H9 (cell line): ENCODE measurements around the gene CDYL2. TPM values are rescaled to one million over a fixed set of nuclear protein-coding genes. Genes with fewer than 3 reads are reported as not detected.

Experiments
- DNase-seq: peaks from one replicate; pipeline ENCODE4 v3.0.0-alpha.2; 2017
- H2AFZ ChIP-seq: one replicate; pipeline ENCODE4 v1.6.1; 2013; ENCODE audit warnings: mild to moderate bottlenecking, low read length, control low read depth, moderate library complexity
- H2AK5ac ChIP-seq: 2 replicates; pipeline ENCODE4 v1.6.1; 2013; ENCODE audit warnings: low read length, control low read depth, mixed read lengths; ENCODE audit not compliant: insufficient read length
- H2BK120ac ChIP-seq: one replicate; pipeline ENCODE4 v1.6.1; 2013; ENCODE audit warnings: low read depth, mild to moderate bottlenecking, low read length, control low read depth, inconsistent platforms; ENCODE audit not compliant: poor library complexity, severe bottlenecking
- H2BK12ac ChIP-seq: 2 replicates; pipeline ENCODE4 v1.6.1; 2013; ENCODE audit warnings: low read length, control low read depth, mixed read lengths, low read depth; ENCODE audit not compliant: insufficient read length
- H2BK15ac ChIP-seq: 2 replicates; pipeline ENCODE4 v1.6.1; 2013; ENCODE audit warnings: low read depth, low read length, control low read depth
- H2BK20ac ChIP-seq: one replicate; pipeline ENCODE4 v1.6.1; 2013; ENCODE audit warnings: low read depth, mild to moderate bottlenecking, low read length, control low read depth, inconsistent platforms; ENCODE audit not compliant: poor library complexity, severe bottlenecking
- H2BK5ac ChIP-seq: 2 replicates; pipeline ENCODE4 v1.6.1; 2013; ENCODE audit warnings: low read length, control low read depth, mixed read lengths; ENCODE audit not compliant: insufficient read length
- H3K14ac ChIP-seq: 2 replicates; pipeline ENCODE4 v1.6.1; 2013; ENCODE audit warnings: low read length, control low read depth; ENCODE audit not compliant: insufficient read depth
- H3K18ac ChIP-seq: 2 replicates; pipeline ENCODE4 v1.6.1; 2013; ENCODE audit warnings: low read depth, mild to moderate bottlenecking, mixed read lengths, low read length, control low read depth; ENCODE audit not compliant: insufficient read length
- H3K23ac ChIP-seq: 2 replicates; pipeline ENCODE4 v1.6.1; 2013; ENCODE audit warnings: low read length, control low read depth, mixed read lengths, low read depth; ENCODE audit not compliant: insufficient read length
- H3K23me2 ChIP-seq: 2 replicates; pipeline ENCODE4 v1.6.1; 2013; ENCODE audit warnings: low read depth, mild to moderate bottlenecking, mixed read lengths, low read length, control low read depth; ENCODE audit not compliant: insufficient read length, poor library complexity, severe bottlenecking
- H3K27ac ChIP-seq: 2 replicates; pipeline ENCODE4 v1.5.1; 2013; ENCODE audit warnings: low read length, control low read depth, mixed read lengths, low read depth; ENCODE audit not compliant: insufficient read length
- H3K27me3 ChIP-seq: 2 replicates; pipeline ENCODE4 v1.6.1; 2013; ENCODE audit warnings: low read length, control low read depth, inconsistent platforms; ENCODE audit not compliant: insufficient read depth
- H3K4ac ChIP-seq: 2 replicates; pipeline ENCODE4 v1.6.1; 2013; ENCODE audit warnings: low read depth, mild to moderate bottlenecking, control low read depth, inconsistent platforms, low read length, moderate library complexity
- H3K4me1 ChIP-seq: 2 replicates; pipeline ENCODE4 v1.6.1; 2013; ENCODE audit warnings: low read length, control low read depth, inconsistent platforms; ENCODE audit not compliant: insufficient read depth
- H3K4me2 ChIP-seq: 2 replicates; pipeline ENCODE4 v1.6.1; 2013; ENCODE audit warnings: low read length, control low read depth, mixed read lengths; ENCODE audit not compliant: insufficient read length, insufficient read depth
- H3K56ac ChIP-seq: 2 replicates; pipeline ENCODE4 v1.6.1; 2013; ENCODE audit warnings: low read depth, mild to moderate bottlenecking, mixed read lengths, low read length, control low read depth; ENCODE audit not compliant: insufficient read length
- H3K79me1 ChIP-seq: 2 replicates; pipeline ENCODE4 v1.6.1; 2013; ENCODE audit warnings: low read depth, mild to moderate bottlenecking, moderate library complexity, low read length, control low read depth, inconsistent platforms; ENCODE audit not compliant: insufficient read depth, poor library complexity, severe bottlenecking
- H3K79me2 ChIP-seq: 2 replicates; pipeline ENCODE4 v1.6.1; 2013; ENCODE audit warnings: low read length, control low read depth, inconsistent platforms; ENCODE audit not compliant: insufficient read depth
- H3K9ac ChIP-seq: 2 replicates; pipeline ENCODE4 v1.6.1; 2013; ENCODE audit warnings: low read length, control low read depth, mixed read lengths; ENCODE audit not compliant: insufficient read length; ENCODE audit errors: extremely low read depth
- H3K9me3 ChIP-seq: one replicate; pipeline ENCODE4 v1.6.1; 2013; ENCODE audit warnings: low read depth, low read length, inconsistent platforms; ENCODE audit not compliant: control insufficient read depth
- H3T11ph ChIP-seq: one replicate; pipeline ENCODE4 v1.6.1; 2013; ENCODE audit warnings: mild to moderate bottlenecking, low read length, control low read depth, inconsistent platforms
- H4K20me1 ChIP-seq: one replicate; pipeline ENCODE4 v1.6.1; 2013; ENCODE audit not compliant: control insufficient read depth, insufficient read length, insufficient read depth
- H4K5ac ChIP-seq: 2 replicates; pipeline ENCODE4 v1.6.1; 2013; ENCODE audit warnings: low read depth, mild to moderate bottlenecking, mixed read lengths, low read length, control low read depth; ENCODE audit not compliant: insufficient read length
- H4K8ac ChIP-seq: replicated peaks from 2 replicates; pipeline ENCODE4 v1.6.1; 2013; ENCODE audit warnings: low read length, control low read depth, mixed read lengths, low read depth; ENCODE audit not compliant: insufficient read length
- H4K91ac ChIP-seq: 2 replicates; pipeline ENCODE4 v1.6.1; 2013; ENCODE audit warnings: low read depth, mild to moderate bottlenecking, moderate library complexity, mixed read lengths, low read length, control low read depth; ENCODE audit not compliant: insufficient read length
- H3K27ac Mint-ChIP-seq, 3 experiments: 2 replicates in 2 of 3; 3 replicates in 1 of 3; pipeline ENCODE4 v1.8.0; 2020 to 2021; ENCODE audit warnings: mixed read lengths in 3 of 3, mild to moderate bottlenecking in 1 of 3, moderate library complexity in 1 of 3
- H3K27me3 Mint-ChIP-seq: 2 replicates; pipeline ENCODE4 v1.8.0; 2021; ENCODE audit warnings: low read depth, mild to moderate bottlenecking, moderate library complexity, mixed read lengths
- H3K36me3 Mint-ChIP-seq, 3 experiments: 2 replicates in 2 of 3; 3 replicates in 1 of 3; pipeline ENCODE4 v1.8.0; 2020 to 2021; ENCODE audit warnings: low read depth in 3 of 3, mixed read lengths in 3 of 3; ENCODE audit not compliant: insufficient read depth in 1 of 3
- H3K4me1 Mint-ChIP-seq, 2 experiments: 2 replicates each; pipeline ENCODE4 v1.8.0; 2020; ENCODE audit warnings: mixed read lengths in 2 of 2
- H3K4me3 Mint-ChIP-seq, 2 experiments: 2 replicates in 1 of 2; 3 replicates in 1 of 2; pipeline ENCODE4 v1.8.0; 2020 to 2021; ENCODE audit warnings: mild to moderate bottlenecking in 2 of 2, mixed read lengths in 2 of 2, moderate library complexity in 1 of 2
- H3K9me3 Mint-ChIP-seq, 2 experiments: 2 replicates in 1 of 2; 3 replicates in 1 of 2; pipeline ENCODE4 v1.8.0; 2020; ENCODE audit warnings: mild to moderate bottlenecking in 2 of 2, mixed read lengths in 2 of 2, moderate library complexity in 1 of 2
- WGBS: extraction: QIAGEN DNeasy Blood & Tissue Kit; methylation state at CpG from one replicate; pipeline ENCODE4 v1.1.7; 2013; ENCODE audit warnings: missing lambda C conversion rate, low lambda C conversion rate, mixed read lengths; ENCODE audit not compliant: insufficient read length; ENCODE audit errors: extremely low coverage; 5-methylcytosine and 5-hydroxymethylcytosine counted together
- total RNA-seq: library from RNA; stranded (reverse); gene quantifications from 2 replicates; pipeline ENCODE4 v1.2.1, GENCODE V29; 2021
- TF ChIP-seq, protein P1 (sequence below): fragments of 200-600 bp; sonication (generic); conservative IDR thresholded peaks from 3 replicates; pipeline ENCODE4 v1.8.0; 2021; ENCODE audit warnings: antibody characterized with exemption, mild to moderate bottlenecking

CDYL2 gene
- total RNA-seq, 1 experiment from 2014 or later, result 4.2 TPM

DNA sequence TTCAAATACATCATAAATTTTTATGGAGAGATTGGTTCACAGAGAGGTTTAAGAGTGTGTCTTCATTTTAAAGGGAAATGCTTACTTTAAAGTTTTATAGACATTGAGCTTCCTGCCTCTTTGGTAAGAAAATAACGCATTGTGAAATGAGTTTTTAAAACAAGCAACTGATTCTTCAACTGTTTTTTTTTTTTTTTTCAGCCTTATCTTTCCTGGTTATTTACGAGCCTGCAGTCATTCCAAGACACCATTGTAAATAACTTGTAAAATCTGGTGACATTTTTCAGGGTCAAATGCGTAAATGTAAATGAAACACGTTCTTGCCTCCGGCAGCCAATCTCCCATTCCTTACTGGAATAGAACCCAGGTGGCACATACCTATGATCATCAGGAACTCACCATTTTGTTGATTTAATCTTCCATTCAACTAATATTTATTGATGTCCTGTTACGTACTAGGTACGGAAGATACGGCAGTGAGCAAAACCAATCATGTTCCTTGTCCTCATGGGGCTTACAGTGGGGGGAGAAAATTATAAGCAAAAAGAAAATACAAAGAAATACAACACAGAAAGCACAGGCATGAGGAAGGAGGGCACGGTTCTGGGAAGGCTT, 33.2 kb upstream of the CDYL2 start:
- Histone ChIP-seq H4K5ac (no peak overlapping the region), H2BK5ac (no peak overlapping the region), H3K18ac (no peak overlapping the region), H3K14ac (no peak overlapping the region), H2AFZ (no peak overlapping the region), H2BK15ac (no peak overlapping the region), H3T11ph (no peak overlapping the region), H2BK20ac (no peak overlapping the region), H3K4me2 (no peak overlapping the region), H4K8ac (no peak overlapping the region), H3K4me1 (no peaks in the 10 kb centered on the region), H3K23ac (no peak overlapping the region), H4K91ac (no peak overlapping the region), H2AK5ac (no peak overlapping the region), H2BK120ac (no peak overlapping the region), H3K27ac (no peak overlapping the region), H3K9ac (no peak overlapping the region), H2BK12ac (no peak overlapping the region), H3K23me2 (no peaks in the 10 kb centered on the region), H3K79me2 (no peaks in the 10 kb centered on the region), H3K27me3 (0 out of 2 replicates have a peak, but pooled peaks cover 2% of the 10 kb centered on the region), H3K9me3 (no peaks in the 10 kb centered on the region), H3K79me1 (no peaks in the 10 kb centered on the region), H3K56ac (no peak overlapping the region), H4K20me1 (no peaks in the 10 kb centered on the region), H3K4ac (no peak overlapping the region)
- peaks cover 12% of the 10 kb centered on the region for H3K27me3 Mint-ChIP-seq
- DNase-seq, result no peak
- WGBS, result no CpG with 5 or more reads among the region's 9 CpGs
- TF ChIP-seq, protein P1, sequence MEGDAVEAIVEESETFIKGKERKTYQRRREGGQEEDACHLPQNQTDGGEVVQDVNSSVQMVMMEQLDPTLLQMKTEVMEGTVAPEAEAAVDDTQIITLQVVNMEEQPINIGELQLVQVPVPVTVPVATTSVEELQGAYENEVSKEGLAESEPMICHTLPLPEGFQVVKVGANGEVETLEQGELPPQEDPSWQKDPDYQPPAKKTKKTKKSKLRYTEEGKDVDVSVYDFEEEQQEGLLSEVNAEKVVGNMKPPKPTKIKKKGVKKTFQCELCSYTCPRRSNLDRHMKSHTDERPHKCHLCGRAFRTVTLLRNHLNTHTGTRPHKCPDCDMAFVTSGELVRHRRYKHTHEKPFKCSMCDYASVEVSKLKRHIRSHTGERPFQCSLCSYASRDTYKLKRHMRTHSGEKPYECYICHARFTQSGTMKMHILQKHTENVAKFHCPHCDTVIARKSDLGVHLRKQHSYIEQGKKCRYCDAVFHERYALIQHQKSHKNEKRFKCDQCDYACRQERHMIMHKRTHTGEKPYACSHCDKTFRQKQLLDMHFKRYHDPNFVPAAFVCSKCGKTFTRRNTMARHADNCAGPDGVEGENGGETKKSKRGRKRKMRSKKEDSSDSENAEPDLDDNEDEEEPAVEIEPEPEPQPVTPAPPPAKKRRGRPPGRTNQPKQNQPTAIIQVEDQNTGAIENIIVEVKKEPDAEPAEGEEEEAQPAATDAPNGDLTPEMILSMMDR, result no peak
- 0 out of 4 replicates have a peak, but pooled peaks cover 0 to 2% of the 10 kb centered on the region in 2 experiments for H3K4me1 Mint-ChIP-seq
- no peak overlapping the region for H3K4me3 Mint-ChIP-seq
- H3K27ac Mint-ChIP-seq, result no peak overlapping the region
- no peaks in the 10 kb centered on the region for H3K36me3 Mint-ChIP-seq
- peaks cover 11 to 19% of the 10 kb centered on the region in 2 experiments for H3K9me3 Mint-ChIP-seq
